ENCODE measurements around the gene HCN3.
"Not testable (repeated sequence)": the region's sequence is repeated elsewhere in the genome, so short reads cannot be mapped to it uniquely, and the experiment has no call there.

HCN3 gene

GRCh38 chr1:155285631-155286044 lies 8.4 kb downstream of the HCN3 start:
- DNase-seq = no peak

- no peak for DNase-seq
These were observed 9.3 kb downstream of the HCN3 start for GRCh38 chr1:155286544-155286943.

GRCh38 chr1:155287987-155288543 lies 10.8 kb downstream of the HCN3 start:
- DNase-seq = no peak

GRCh38 chr1:155291006-155291405 lies 13.7 kb downstream of the HCN3 start:
- not testable (repeated sequence) for DNase-seq

GRCh38 chr1:155293086-155293749 lies 16.0 kb downstream of the HCN3 start:
- no peak for DNase-seq

GRCh38 chr1:155294520-155295182 lies 17.4 kb downstream of the HCN3 start:
- DNase-seq = no peak

- no peak for DNase-seq
These were observed 18.1 kb downstream of the HCN3 start for GRCh38 chr1:155295183-155295941.

GRCh38 chr1:155295942-155296267 lies 18.6 kb downstream of the HCN3 start:
- no peak for DNase-seq

- DNase-seq = no peak
These were observed 19.4 kb downstream of the HCN3 start for GRCh38 chr1:155296661-155297060.

- no peak for DNase-seq
These were observed 20.1 kb downstream of the HCN3 start for GRCh38 chr1:155297384-155297783.

GRCh38 chr1:155300024-155300423 lies 22.8 kb downstream of the HCN3 start:
- no peak for DNase-seq

- DNase-seq = no peak
These were observed 23.5 kb downstream of the HCN3 start for GRCh38 chr1:155300553-155301329.

GRCh38 chr1:155301342-155301841 lies 24.1 kb downstream of the HCN3 start, which contains the start of gene PKLR:
PKLR (minus strand) TSS chr1:155301438; CDS start chr1:155301395, 43 bp downstream.
- no peak for DNase-seq

- no peak for DNase-seq
These were observed 27.3 kb downstream of the HCN3 start for GRCh38 chr1:155304558-155305063.

- no peak for DNase-seq
These were observed 28.7 kb downstream of the HCN3 start for GRCh38 chr1:155305881-155306391.

GRCh38 chr1:155307247-155307740 lies 30.0 kb downstream of the HCN3 start:
- DNase-seq = no peak

- DNase-seq = peak; percentile 99
These were observed 31.5 kb downstream of the HCN3 start, which contains the start of gene FDPS for GRCh38 chr1:155308493-155309422. FDPS (plus strand) TSS chr1:155308866; CDS start chr1:155309790, 924 bp downstream.

- no peak for DNase-seq
These were observed 32.3 kb downstream of the HCN3 start for GRCh38 chr1:155309423-155310021.

- DNase-seq = no peak
These were observed 36.0 kb downstream of the HCN3 start for GRCh38 chr1:155313261-155313660.

- DNase-seq = no peak
These were observed 39.7 kb downstream of the HCN3 start for GRCh38 chr1:155316922-155317321.

All from CD4-positive, alpha-beta T cell treated with Interferon gamma for 1 hour (primary cell).